Ramos (cell line): Measurements from ENCODE around the gene MB.

Experiments
- in situ Hi-C: fragments of 300-500 bp; cut with MboI; formaldehyde crosslinking; loops from one replicate; pipeline ENCODE4 v1.14.3; 2022; ENCODE audit warnings: low sequenced_read_pairs; ENCODE audit not compliant: unreplicated experiment

MB gene

GRCh38 chr22:35560366-35560765, 56.8 kb downstream of the MB start:
- in situ Hi-C loops: no loop called here

GRCh38 chr22:35559354-35560005, 57.6 kb downstream of the MB start:
- in situ Hi-C loops: no loop called here

GRCh38 chr22:35558719-35559118, 58.4 kb downstream of the MB start:
- in situ Hi-C loops: no loop called here

GRCh38 chr22:35558031-35558430, 59.1 kb downstream of the MB start:
- in situ Hi-C loops: no loop called here
